Keratinocyte (primary cell): ENCODE results near the gene CDH13.

Experiments
- CTCF ChIP-seq, 3 experiments: IDR thresholded peaks in 1 of 3; conservative IDR thresholded peaks in 1 of 3; optimal IDR thresholded peaks in 1 of 3; 2 replicates in 2 of 3; 3 replicates in 1 of 3; pipeline versions ENCODE3 to v1.5.1; 2011; ENCODE audit warnings: low read length in 3 of 3, mild to moderate bottlenecking in 3 of 3, moderate library complexity in 2 of 3, control low read depth in 1 of 3, inconsistent platforms in 1 of 3; ENCODE audit not compliant: insufficient read depth in 2 of 3; ENCODE audit errors: extremely low read depth in 1 of 3
- EZH2 ChIP-seq: IDR thresholded peaks from one replicate; pipeline ENCODE4 v1.6.1; 2012; ENCODE audit warnings: inconsistent platforms, mild to moderate bottlenecking, low read length, moderate library complexity

DNA sequence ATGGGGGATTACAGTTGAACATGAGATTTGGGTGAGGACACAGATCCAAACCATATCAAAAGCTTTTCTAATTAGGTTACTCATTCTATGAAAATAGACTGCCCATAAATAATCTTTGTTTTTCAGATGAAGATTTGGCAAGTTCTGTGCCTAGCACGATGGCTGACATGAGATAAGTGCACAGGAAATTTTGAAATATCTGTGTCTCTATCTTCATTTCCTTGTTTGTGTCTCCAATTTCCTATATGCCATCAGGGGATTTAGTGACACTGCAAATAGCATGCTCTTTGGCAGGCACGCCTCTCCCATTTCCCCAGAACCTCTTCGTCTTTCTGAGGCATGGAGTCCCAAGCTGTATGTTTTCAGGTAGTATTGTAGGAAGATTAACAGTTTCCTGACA, 544.6 kb downstream of the CDH13 start:
- TF ChIP-seq CTCF (optimal IDR thresholded peaks at IDR 0.05 in 1 of 3, IDR thresholded peaks at IDR 0.05 in 1 of 3, conservative IDR thresholded peaks at IDR 0.05 in 1 of 3; ENCODE audit: extremely low read depth in 1 of 3, insufficient read depth in 2 of 3, low read length in 3 of 3) = no peak
- no peak for TF ChIP-seq EZH2
